ENCODE data around the gene CACNB4. TPM values are rescaled to one million over a fixed set of nuclear protein-coding genes. Genes with fewer than 3 reads are reported as not detected.
"Not testable (repeated sequence)": the region's sequence is repeated elsewhere in the genome, so short reads cannot be mapped to it uniquely, and the experiment has no call there.

CACNB4 gene
- total RNA-seq, 1 experiment from 2014 or later = 0.17 TPM

- no peak for DNase-seq (ENCODE audit: low read depth)
Measured at GRCh38 chr2:152051436-152051835, 47.4 kb downstream of the CACNB4 start.

GRCh38 chr2:152050915-152051314 lies 47.9 kb downstream of the CACNB4 start:
- no peak for DNase-seq (ENCODE audit: low read depth)

GRCh38 chr2:152050341-152050740 lies 48.5 kb downstream of the CACNB4 start:
- DNase-seq (ENCODE audit: low read depth) = no peak

GRCh38 chr2:152049541-152049940 lies 49.3 kb downstream of the CACNB4 start:
- DNase-seq (ENCODE audit: low read depth) = no peak

- no peak for DNase-seq (ENCODE audit: low read depth)
Measured at GRCh38 chr2:152047824-152048471, 50.9 kb downstream of the CACNB4 start.

- DNase-seq (ENCODE audit: low read depth) = no peak
Measured at GRCh38 chr2:152046940-152047339, 51.9 kb downstream of the CACNB4 start.

GRCh38 chr2:152042636-152043615 lies 55.9 kb downstream of the CACNB4 start:
- DNase-seq (ENCODE audit: low read depth) = no peak

GRCh38 chr2:152038441-152038958 lies 60.3 kb downstream of the CACNB4 start:
- no peak for DNase-seq (ENCODE audit: low read depth)

- no peak for DNase-seq (ENCODE audit: low read depth)
Measured at GRCh38 chr2:152037743-152038435, 61.0 kb downstream of the CACNB4 start.

GRCh38 chr2:152036611-152037469 lies 62.0 kb downstream of the CACNB4 start:
- peak; percentile 72 for DNase-seq (ENCODE audit: low read depth)

GRCh38 chr2:152034257-152034801 lies 64.5 kb downstream of the CACNB4 start:
- no peak for DNase-seq (ENCODE audit: low read depth)

GRCh38 chr2:152033011-152033925 lies 65.6 kb downstream of the CACNB4 start:
- DNase-seq (ENCODE audit: low read depth) = no peak

- DNase-seq (ENCODE audit: low read depth) = no peak
Measured at GRCh38 chr2:152031747-152032306, 67.0 kb downstream of the CACNB4 start.

GRCh38 chr2:152030596-152031328 lies 68.1 kb downstream of the CACNB4 start:
- not testable (repeated sequence) for DNase-seq (ENCODE audit: low read depth)

GRCh38 chr2:152028182-152028862 lies 70.5 kb downstream of the CACNB4 start:
- peak; percentile 59 for DNase-seq (ENCODE audit: low read depth)

GRCh38 chr2:152025678-152026287 lies 73.1 kb downstream of the CACNB4 start:
- DNase-seq (ENCODE audit: low read depth) = peak; percentile 86

- DNase-seq (ENCODE audit: low read depth) = no peak
Measured at GRCh38 chr2:152024477-152024876, 74.4 kb downstream of the CACNB4 start.

- DNase-seq (ENCODE audit: low read depth) = no peak
Measured at GRCh38 chr2:152022090-152022489, 76.8 kb downstream of the CACNB4 start.
